HepG2 (cell line): ENCODE measurements around the gene UNCX. TPM values are rescaled to one million over a fixed set of nuclear protein-coding genes. Genes with fewer than 3 reads are reported as not detected.

Experiments
- ATAC-seq: fragments of 200-7000 bp; cut with Tn5 transposase; 3 replicates; pipeline ENCODE4 v1.9.1; 2020; ENCODE audit warnings: mild to moderate bottlenecking, moderate library complexity
- BruUV-seq: library from RNA; stranded (reverse); fragments of 400-500 nt; replicated peaks from 2 replicates; lab custom pipeline; 2021; lab: Mats Ljungman, UMichigan
- CTCF ChIA-PET: fragments of 300-600 bp; formaldehyde crosslinking; extraction: SDS; loops from one replicate; lab custom pipeline; 2021; ENCODE audit warnings: low total read pairs, inconsistent platforms, low intra/inter-chr PET ratio; lab: Yijun Ruan, JAX
- POLR2A ChIA-PET: fragments of 350-600 bp; sonication (Branson Sonifier 250); formaldehyde crosslinking; loops from one replicate; lab custom pipeline; 2020; ENCODE audit warnings: antibody characterized with exemption, inconsistent platforms; lab: Yijun Ruan, JAX
- DNase-seq: peaks from one replicate; pipeline ENCODE4 v3.0.0-alpha.2; 2015; ENCODE audit warnings: low spot score
- FAIRE-seq: peaks from 3 replicates; lab custom pipeline; 2011; peaks lifted over from hg19 to GRCh38; lab: Jason Lieb, UNC
- H2AFZ ChIP-seq: one replicate; pipeline ENCODE4 v1.6.1; 2011; ENCODE audit warnings: low read length, inconsistent platforms
- H3K27ac ChIP-seq: fragments of 300-600 bp; 3 replicates; pipeline ENCODE4 v1.8.0; 2011; ENCODE audit warnings: mixed run types, mild to moderate bottlenecking, mixed read lengths, low read length, inconsistent platforms; ENCODE audit not compliant: insufficient read depth; ENCODE audit errors: extremely low read length
- H3K27me3 ChIP-seq, 2 experiments: fragments of 200-600 bp in 1 of 2; 2 replicates in 1 of 2; 3 replicates in 1 of 2; pipeline versions ENCODE4 v1.6.0 to v1.8.0; 2011; ENCODE audit warnings: low read length in 2 of 2, mild to moderate bottlenecking in 2 of 2, moderate library complexity in 2 of 2, inconsistent platforms in 1 of 2; ENCODE audit not compliant: insufficient read depth in 2 of 2, control insufficient read depth in 1 of 2
- H3K36me3 ChIP-seq, 2 experiments: fragments of 200-600 bp in 1 of 2; replicated peaks in 1 of 2; 2 replicates in 1 of 2; 3 replicates in 1 of 2; pipeline versions ENCODE4 v1.5.1 to v1.8.0; 2011; ENCODE audit warnings: low read length in 2 of 2, inconsistent platforms in 1 of 2; ENCODE audit not compliant: insufficient read depth in 2 of 2, control insufficient read depth in 1 of 2
- H3K4me1 ChIP-seq: 2 replicates; pipeline ENCODE4 v1.5.1; 2012; ENCODE audit warnings: low read length, inconsistent platforms; ENCODE audit not compliant: insufficient read depth
- H3K4me2 ChIP-seq: 2 replicates; pipeline ENCODE4 v1.6.0; 2011; ENCODE audit warnings: low read depth, low read length, inconsistent platforms
- H3K4me3 ChIP-seq, 3 experiments: fragments of 200-600 bp in 1 of 3; sonication (generic), shearing (Covaris generic) in 1 of 3; replicated peaks in 1 of 3; 2 replicates each; pipeline ENCODE4 v1.5.1; 2011 to 2016; ENCODE audit warnings: low read length in 3 of 3, inconsistent platforms in 2 of 3, low read depth in 2 of 3, mild to moderate bottlenecking in 2 of 3, control low read depth in 1 of 3, mixed read lengths in 1 of 3; ENCODE audit not compliant: insufficient read depth in 1 of 3
- H3K79me2 ChIP-seq: one replicate; pipeline ENCODE4 v1.6.1; 2011; ENCODE audit warnings: low read length, inconsistent platforms; ENCODE audit not compliant: insufficient read depth
- H3K9ac ChIP-seq: 2 replicates; pipeline ENCODE4 v1.6.0; 2011; ENCODE audit warnings: mild to moderate bottlenecking, low read depth, low read length, inconsistent platforms; ENCODE audit not compliant: insufficient read depth
- H3K9me3 ChIP-seq: 2 replicates; pipeline ENCODE4 v1.5.1; 2012; ENCODE audit warnings: mild to moderate bottlenecking, low read length
- H4K20me1 ChIP-seq: 2 replicates; pipeline ENCODE4 v1.6.0; 2011; ENCODE audit warnings: inconsistent platforms, mild to moderate bottlenecking, low read length, moderate library complexity; ENCODE audit not compliant: insufficient read depth
- CBX1 ChIP-seq: IDR thresholded peaks from one replicate; pipeline ENCODE4 v1.6.1; 2016; ENCODE audit warnings: antibody characterized with exemption, low read depth
- EZH2 ChIP-seq: conservative IDR thresholded peaks from 2 replicates; pipeline ENCODE4 v1.6.1; 2012; ENCODE audit warnings: mild to moderate bottlenecking, low read depth, low read length, moderate library complexity
- MTF2 ChIP-seq: sonication (generic); formaldehyde crosslinking; IDR thresholded peaks from 2 replicates; pipeline ENCODE4 v1.5.0; 2020; ENCODE audit warnings: missing genetic modification reagents, borderline replicate concordance
- SNAI1 ChIP-seq: sonication (generic); formaldehyde crosslinking; IDR thresholded peaks from 2 replicates; pipeline ENCODE4 v1.5.0; 2020; ENCODE audit warnings: mild to moderate bottlenecking, missing genetic modification reagents, borderline replicate concordance
- ZNF800 ChIP-seq: sonication (generic); formaldehyde crosslinking; IDR thresholded peaks from 2 replicates; pipeline ENCODE4 v1.4.0; 2020; ENCODE audit warnings: missing genetic modification reagents
- WGBS: methylation state at CpG from one replicate; pipeline ENCODE4 v1.1.6; 2017; ENCODE audit warnings: low lambda C conversion rate; 5-methylcytosine and 5-hydroxymethylcytosine counted together
- in situ Hi-C: cut with HindIII; loops from 2 replicates; pipeline ENCODE4 v1.10.0; 2017; ENCODE audit warnings: low pct_unique_long_range_greater_than_20kb; ENCODE audit not compliant: extremely low pct_ligation_motif_present
- intact Hi-C: fragments of 100-400 bp; cut with micrococcal nuclease; formaldehyde crosslinking; loops from one replicate; pipeline ENCODE4 v1.10.0; 2022; ENCODE audit not compliant: unreplicated experiment
- polyA plus RNA-seq, 8 experiments: library from polyadenylated mRNA; depleted of rRNA in 3 of 8; stranded (reverse) in 7 of 8; unstranded in 1 of 8; fragments of >200 nt; fragmentation: Illumina TruSeq in 4 of 8; extraction: Trizol in 4 of 8; gene quantifications; 2 replicates each; pipeline versions ENCODE4 v1.2.1 to v1.2.3, GENCODE V29; 2011 to 2016; ENCODE audit warnings: low read depth in 4 of 8, missing spikeins in 1 of 8, mixed read lengths in 1 of 8; ENCODE audit not compliant: insufficient read depth in 1 of 8
- total RNA-seq, 5 experiments: library from RNA; depleted of rRNA; stranded (reverse); fragments of >200 nt; fragmentation: Illumina TruSeq; extraction: Trizol; gene quantifications; 2 replicates each; pipeline ENCODE4 v1.2.3, GENCODE V29; 2016; ENCODE audit warnings: low read depth in 1 of 5

The UNCX gene
- total and polyA plus RNA-seq, 2 of the 13 experiments (the other 11 are each of a cell fraction or from before 2014, with no cell fraction given), result not detected

- CTCF ChIA-PET, result no interaction called here
- peak; percentile 10; the same call in 2 of the 3 replicates for ATAC-seq
Observed at GRCh38 chr7:1234881-1235500, 2.3 kb downstream of the UNCX start.

More at GRCh38 chr7:1234881-1235500, 2.3 kb downstream of the UNCX start:
- in situ Hi-C loops (no loop called here), intact Hi-C loops (no loop called here)
- Histone ChIP-seq H3K4me1 (no peaks in the 10 kb centered on the region), H3K4me2 (no peak overlapping the region), H3K36me3 (no peaks in the 10 kb centered on the region), H3K27me3 (peaks cover 19 to 74% of the 10 kb centered on the region in 2 experiments), H3K4me3 (no peak overlapping the region), H3K27ac (no peak overlapping the region), H4K20me1 (0 out of 2 replicates have a peak, but pooled peaks cover 4% of the 10 kb centered on the region), H3K79me2 (no peaks in the 10 kb centered on the region), H3K9me3 (no peaks in the 10 kb centered on the region), H3K9ac (no peak overlapping the region), H2AFZ (no peak overlapping the region)
- BruUV-seq, result no TSS peak
- POLR2A ChIA-PET, result no interaction called here
- WGBS, result 39% methylated on average over 7 of the region's 37 CpGs
- TF ChIP-seq EZH2 (peak; percentile 83), MTF2 (CRISPR knock-in tag) (peak; percentile 49; the same call in 1 of the 2 replicates), CBX1 (no peak), ZNF800 (CRISPR knock-in tag) (peak; percentile 14; the same call in 1 of the 2 replicates), SNAI1 (CRISPR knock-in tag) (no peak)
- FAIRE-seq (no peak), DNase-seq (no peak)
